BJ (cell line): ENCODE data around the gene NFIX. TPM values are rescaled to one million over a fixed set of nuclear protein-coding genes. Genes with fewer than 3 reads are reported as not detected.

Experiments
- CTCF ChIA-PET: fragments of 350-600 bp; formaldehyde crosslinking; extraction: SDS; loops from one replicate; lab custom pipeline; 2021; ENCODE audit warnings: antibody characterized with exemption, inconsistent platforms; lab: Yijun Ruan, JAX
- POLR2A ChIA-PET: fragments of 300-600 bp; sonication (Branson Sonifier 250); formaldehyde crosslinking; extraction: SDS; loops from one replicate; lab custom pipeline; 2021; ENCODE audit warnings: antibody characterized with exemption; lab: Charles Lee
- DNase-seq: peaks from one replicate; pipeline ENCODE4 v3.0.0-alpha.2; 2011; ENCODE audit warnings: low read depth
- H3K27me3 ChIP-seq: 2 replicates; pipeline ENCODE4 v1.6.0; 2011; ENCODE audit warnings: low read length; ENCODE audit not compliant: control insufficient read depth, insufficient read depth
- H3K36me3 ChIP-seq: 2 replicates; pipeline ENCODE4 v1.5.1; 2011; ENCODE audit warnings: low read length; ENCODE audit not compliant: control insufficient read depth, insufficient read depth
- H3K4me3 ChIP-seq: 2 replicates; pipeline ENCODE4 v1.5.1; 2011; ENCODE audit warnings: low read depth, mild to moderate bottlenecking, control low read depth, low read length
- CTCF ChIP-seq: IDR thresholded peaks from 2 replicates; pipeline ENCODE4 v1.5.1; 2011; ENCODE audit warnings: low read depth, mild to moderate bottlenecking, control low read depth, inconsistent platforms, low read length, moderate library complexity; ENCODE audit not compliant: insufficient read depth
- polyA plus RNA-seq: library from polyadenylated mRNA; depleted of rRNA; stranded (reverse); fragments of >200 nt; gene quantifications from 2 replicates; pipeline ENCODE4 v1.2.3, GENCODE V29; 2011

NFIX gene
- polyA plus RNA-seq, 1 experiment, result 29.4 TPM

GRCh38 chr19:12986726-12987125 is 8.5 kb upstream of the NFIX start:
- no peaks in the 10 kb centered on the region for H3K36me3 ChIP-seq
- H3K4me3 ChIP-seq, result no peak overlapping the region
- ChIA-PET POLR2A (no interaction called here), CTCF (interaction anchor here (0.7 to 13.2 kb wide), 3 partner anchors 19 to 106 kb away, joined by 3 to 185 read pairs (median 68); no protein-coding TSS in a partner anchor)
- no peak for TF ChIP-seq CTCF
- no peaks in the 10 kb centered on the region for H3K27me3 ChIP-seq
- DNase-seq, result no peak

- POLR2A ChIA-PET, result no interaction called here
- H3K36me3 ChIP-seq, result no peaks in the 10 kb centered on the region
- no peak for DNase-seq
- no peak overlapping the region for H3K4me3 ChIP-seq
- no peak for TF ChIP-seq CTCF
- CTCF ChIA-PET, result interaction anchor here (0.7 to 13.2 kb wide), 2 partner anchors 18 to 72 kb away, joined by 3 to 185 read pairs; no protein-coding TSS in a partner anchor
- H3K27me3 ChIP-seq, result no peaks in the 10 kb centered on the region
These were observed 8.1 kb upstream of the NFIX start for GRCh38 chr19:12987190-12987589.

- no peak for DNase-seq
- no peaks in the 10 kb centered on the region for H3K27me3 ChIP-seq
- CTCF ChIA-PET, result interaction anchor here (0.7 kb wide), 1 partner anchor 81 kb away, joined by 3 read pairs; no protein-coding TSS in a partner anchor
- no peak overlapping the region for H3K4me3 ChIP-seq
- no peak for TF ChIP-seq CTCF
- POLR2A ChIA-PET, result no interaction called here
- no peaks in the 10 kb centered on the region for H3K36me3 ChIP-seq
These were observed 7.5 kb upstream of the NFIX start for GRCh38 chr19:12987781-12988180.

- no peak for TF ChIP-seq CTCF
- POLR2A ChIA-PET, result no interaction called here
- Histone ChIP-seq H3K36me3 (no peaks in the 10 kb centered on the region), H3K4me3 (no peak overlapping the region), H3K27me3 (no peaks in the 10 kb centered on the region)
- CTCF ChIA-PET, result interaction anchor here (0.7 to 1.0 kb wide), 2 partner anchors 103 to 456 kb away, joined by 3 read pairs; no protein-coding TSS in a partner anchor
- DNase-seq, result no peak
These were observed 4.8 kb upstream of the NFIX start for GRCh38 chr19:12990431-12990830.

GRCh38 chr19:12990853-12991252 is 4.4 kb upstream of the NFIX start:
- H3K27me3 ChIP-seq, result no peaks in the 10 kb centered on the region
- no peak overlapping the region for H3K4me3 ChIP-seq
- ChIA-PET CTCF (no interaction called here), POLR2A (no interaction called here)
- no peak for TF ChIP-seq CTCF
- H3K36me3 ChIP-seq, result no peaks in the 10 kb centered on the region
- DNase-seq, result no peak
